ENCODE data around the gene RNPEP.

Gene RNPEP

DNA sequence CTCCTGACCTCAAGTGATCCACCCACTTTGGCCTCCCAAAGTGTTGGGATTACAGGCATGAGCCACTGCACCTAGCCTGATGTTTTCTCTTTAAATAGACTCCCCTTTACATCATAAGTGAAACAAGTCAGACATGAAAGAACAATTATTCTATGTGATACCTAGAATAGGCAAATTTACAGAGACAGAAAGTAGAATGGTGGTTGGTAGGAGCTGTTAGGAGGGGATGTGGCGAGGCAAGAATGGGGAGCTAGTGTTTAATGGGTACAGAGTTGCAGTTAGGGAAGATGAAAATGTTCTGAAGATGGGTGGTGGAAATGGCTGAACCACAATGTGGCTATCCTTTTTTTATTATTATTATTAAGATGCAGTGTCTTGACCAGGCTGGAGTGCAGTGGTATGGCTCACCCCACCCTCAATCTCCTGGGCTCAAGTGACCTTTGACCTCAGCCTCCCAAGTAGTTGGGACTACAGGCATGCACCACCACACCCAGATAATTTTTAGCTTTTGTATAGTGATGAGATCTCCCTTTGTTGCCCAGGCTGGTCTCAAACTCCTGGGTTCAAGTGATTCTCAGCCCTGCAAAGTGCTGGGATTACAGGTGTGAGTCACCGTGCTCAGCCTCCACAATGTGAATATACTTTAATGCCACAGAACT, 56.4 kb downstream of the RNPEP start:
- H3K4me2 ChIP-seq (ENCODE audit: low read length): no peak overlapping the region
- H3K79me2 ChIP-seq (ENCODE audit: insufficient read depth, low read length): no peaks in the 10 kb centered on the region
- H3K4me1 ChIP-seq (ENCODE audit: insufficient read depth, low read length, severe bottlenecking): no peaks in the 10 kb centered on the region
- H3K9ac ChIP-seq (ENCODE audit: low read length): no peak overlapping the region
- no peaks in the 10 kb centered on the region for H3F3A ChIP-seq (ENCODE audit: insufficient read depth, low read length)
- H3K4me3 ChIP-seq (ENCODE audit: low read depth, low read length, poor library complexity, severe bottlenecking): no peak overlapping the region
- no peak overlapping the region for H3K27ac ChIP-seq (ENCODE audit: low read depth, low read length, poor library complexity, severe bottlenecking)
- no peak overlapping the region for H2AFZ ChIP-seq (ENCODE audit: low read length)
- no peaks in the 10 kb centered on the region for H4K20me1 ChIP-seq (ENCODE audit: insufficient read depth, low read length)
- H3K36me3 ChIP-seq (ENCODE audit: insufficient read depth, low read length): no peaks in the 10 kb centered on the region
- H3K9me3 ChIP-seq (ENCODE audit: low read length): no peaks in the 10 kb centered on the region
- H3K9me2 ChIP-seq (ENCODE audit: low read depth, low read length): no peaks in the 10 kb centered on the region
- no peaks in the 10 kb centered on the region for H3K27me3 ChIP-seq (ENCODE audit: insufficient read depth, low read length)
- TF ChIP-seq, protein P1, sequence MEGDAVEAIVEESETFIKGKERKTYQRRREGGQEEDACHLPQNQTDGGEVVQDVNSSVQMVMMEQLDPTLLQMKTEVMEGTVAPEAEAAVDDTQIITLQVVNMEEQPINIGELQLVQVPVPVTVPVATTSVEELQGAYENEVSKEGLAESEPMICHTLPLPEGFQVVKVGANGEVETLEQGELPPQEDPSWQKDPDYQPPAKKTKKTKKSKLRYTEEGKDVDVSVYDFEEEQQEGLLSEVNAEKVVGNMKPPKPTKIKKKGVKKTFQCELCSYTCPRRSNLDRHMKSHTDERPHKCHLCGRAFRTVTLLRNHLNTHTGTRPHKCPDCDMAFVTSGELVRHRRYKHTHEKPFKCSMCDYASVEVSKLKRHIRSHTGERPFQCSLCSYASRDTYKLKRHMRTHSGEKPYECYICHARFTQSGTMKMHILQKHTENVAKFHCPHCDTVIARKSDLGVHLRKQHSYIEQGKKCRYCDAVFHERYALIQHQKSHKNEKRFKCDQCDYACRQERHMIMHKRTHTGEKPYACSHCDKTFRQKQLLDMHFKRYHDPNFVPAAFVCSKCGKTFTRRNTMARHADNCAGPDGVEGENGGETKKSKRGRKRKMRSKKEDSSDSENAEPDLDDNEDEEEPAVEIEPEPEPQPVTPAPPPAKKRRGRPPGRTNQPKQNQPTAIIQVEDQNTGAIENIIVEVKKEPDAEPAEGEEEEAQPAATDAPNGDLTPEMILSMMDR (IDR thresholded peaks at IDR 0.05; ENCODE audit: low read length): no peak
- no peak for TF ChIP-seq EZH2 (IDR thresholded peaks at IDR 0.05; ENCODE audit: borderline replicate concordance, low read length)

GRCh38 chr1:202045705-202046104, 63.3 kb downstream of the RNPEP start:
- Histone ChIP-seq H3K4me1 (ENCODE audit: insufficient read depth, low read length, severe bottlenecking) (no peaks in the 10 kb centered on the region), H3K9ac (ENCODE audit: low read length) (no peak overlapping the region), H2AFZ (ENCODE audit: low read length) (no peak overlapping the region), H3K36me3 (ENCODE audit: insufficient read depth, low read length) (no peaks in the 10 kb centered on the region), H3K9me2 (ENCODE audit: low read depth, low read length) (no peaks in the 10 kb centered on the region), H3K27me3 (ENCODE audit: insufficient read depth, low read length) (no peaks in the 10 kb centered on the region), H3K9me3 (ENCODE audit: low read length) (no peaks in the 10 kb centered on the region), H4K20me1 (ENCODE audit: insufficient read depth, low read length) (no peaks in the 10 kb centered on the region), H3F3A (ENCODE audit: insufficient read depth, low read length) (no peaks in the 10 kb centered on the region), H3K4me2 (ENCODE audit: low read length) (no peak overlapping the region), H3K27ac (ENCODE audit: low read depth, low read length, poor library complexity, severe bottlenecking) (no peak overlapping the region), H3K4me3 (ENCODE audit: low read depth, low read length, poor library complexity, severe bottlenecking) (no peak overlapping the region), H3K79me2 (ENCODE audit: insufficient read depth, low read length) (no peaks in the 10 kb centered on the region)
- TF ChIP-seq, protein P1 (IDR thresholded peaks at IDR 0.05; ENCODE audit: low read length): no peak
- TF ChIP-seq EZH2 (IDR thresholded peaks at IDR 0.05; ENCODE audit: borderline replicate concordance, low read length): no peak

GRCh38 chr1:202046227-202046626, 63.8 kb downstream of the RNPEP start:
- TF ChIP-seq, protein P1 (IDR thresholded peaks at IDR 0.05; ENCODE audit: low read length): no peak
- no peak for TF ChIP-seq EZH2 (IDR thresholded peaks at IDR 0.05; ENCODE audit: borderline replicate concordance, low read length)
- H3K79me2 ChIP-seq (ENCODE audit: insufficient read depth, low read length): no peaks in the 10 kb centered on the region
- no peaks in the 10 kb centered on the region for H3K36me3 ChIP-seq (ENCODE audit: insufficient read depth, low read length)
- no peak overlapping the region for H3K27ac ChIP-seq (ENCODE audit: low read depth, low read length, poor library complexity, severe bottlenecking)
- H3K4me3 ChIP-seq (ENCODE audit: low read depth, low read length, poor library complexity, severe bottlenecking): no peak overlapping the region
- H2AFZ ChIP-seq (ENCODE audit: low read length): no peak overlapping the region
- H3K4me2 ChIP-seq (ENCODE audit: low read length): no peak overlapping the region
- H3K9me3 ChIP-seq (ENCODE audit: low read length): no peaks in the 10 kb centered on the region
- no peaks in the 10 kb centered on the region for H3K9me2 ChIP-seq (ENCODE audit: low read depth, low read length)
- H3K27me3 ChIP-seq (ENCODE audit: insufficient read depth, low read length): no peaks in the 10 kb centered on the region
- no peak overlapping the region for H3K9ac ChIP-seq (ENCODE audit: low read length)
- no peaks in the 10 kb centered on the region for H3F3A ChIP-seq (ENCODE audit: insufficient read depth, low read length)
- no peaks in the 10 kb centered on the region for H3K4me1 ChIP-seq (ENCODE audit: insufficient read depth, low read length, severe bottlenecking)
- no peaks in the 10 kb centered on the region for H4K20me1 ChIP-seq (ENCODE audit: insufficient read depth, low read length)
